Stomach (tissue), 4 donors: Measurements from ENCODE around the gene PAOX.

ENCODE experiments used
- EP300 ChIP-seq: sonication (generic); formaldehyde crosslinking; IDR thresholded peaks from one replicate; pipeline ENCODE4 v1.6.1; 2017; ENCODE audit warnings: antibody characterized with exemption
- POLR2A ChIP-seq, 4 donors: fragments of 450-650 bp; IDR thresholded peaks; one replicate each; pipeline ENCODE4 v1.6.1; 2016; ENCODE audit warnings: antibody characterized with exemption in 4 of 4, control low read depth in 2 of 4, mild to moderate bottlenecking in 1 of 4, moderate library complexity in 1 of 4

DNA sequence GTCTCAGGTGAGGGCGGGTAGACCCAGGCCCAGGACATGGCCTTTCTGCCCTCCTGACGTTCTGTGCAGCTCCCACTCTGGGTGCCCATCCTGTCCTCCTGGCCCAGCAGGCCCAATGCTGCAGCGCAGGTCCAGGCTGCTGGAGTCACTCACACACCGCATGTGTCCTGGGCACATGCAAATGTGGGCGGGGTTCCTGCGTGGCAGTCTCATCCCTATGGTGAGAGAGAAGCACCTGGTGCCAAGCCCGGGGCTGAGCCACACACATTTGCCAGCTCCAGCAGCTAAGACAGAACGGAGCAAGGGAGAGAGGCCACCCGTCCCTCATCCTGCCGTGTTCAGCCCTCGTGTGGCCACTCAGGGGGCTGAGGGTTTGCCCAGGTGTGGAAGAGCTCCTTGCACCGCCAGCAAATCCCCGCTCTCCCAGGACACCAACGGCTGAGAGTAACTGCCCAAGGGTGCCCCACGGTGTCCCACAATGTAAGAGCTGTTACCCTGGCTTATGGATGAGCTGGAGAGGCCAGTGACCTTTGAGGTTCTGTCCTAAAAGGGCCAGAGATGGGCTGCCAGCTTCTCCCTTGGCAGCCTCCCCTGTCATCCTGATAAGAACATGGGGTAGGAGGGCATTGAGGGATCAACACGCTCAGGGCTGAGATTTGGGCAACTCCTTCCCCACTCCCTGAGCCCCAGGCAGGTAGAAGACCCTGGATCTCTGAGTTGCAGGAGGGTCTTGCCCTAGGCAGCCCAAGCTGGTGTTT is 25.7 kb upstream of the PAOX start:
- no peak for TF ChIP-seq POLR2A (IDR thresholded peaks at IDR 0.05)
- TF ChIP-seq EP300 = no peak
